NCI-H146 (cell line): ENCODE data around the gene C17orf58.

Source experiments
- DNase-seq: peaks from one replicate; lab custom pipeline; 2025; lab: John Stamatoyannopoulos, UW

C17orf58 gene

DNA sequence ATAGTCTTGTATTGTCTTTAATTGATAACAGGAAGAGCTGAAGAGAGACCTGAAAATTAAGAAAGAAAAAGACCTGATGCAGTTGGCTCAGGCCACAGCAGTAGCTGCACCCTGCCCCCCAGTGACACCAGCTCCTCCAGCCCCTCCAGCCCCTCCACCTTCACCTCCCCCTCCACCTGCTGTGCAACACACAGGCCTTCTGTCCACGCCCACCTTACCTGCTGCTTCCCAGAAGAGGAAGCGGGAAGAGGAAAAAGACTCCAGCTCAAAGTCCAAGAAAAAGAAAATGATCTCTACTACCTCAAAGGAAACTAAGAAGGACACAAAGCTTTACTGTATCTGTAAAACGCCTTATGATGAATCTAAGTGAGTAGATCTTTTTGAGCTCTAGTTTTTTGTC, 36.8 kb downstream of the C17orf58 start:
- DNase-seq = no peak

DNA sequence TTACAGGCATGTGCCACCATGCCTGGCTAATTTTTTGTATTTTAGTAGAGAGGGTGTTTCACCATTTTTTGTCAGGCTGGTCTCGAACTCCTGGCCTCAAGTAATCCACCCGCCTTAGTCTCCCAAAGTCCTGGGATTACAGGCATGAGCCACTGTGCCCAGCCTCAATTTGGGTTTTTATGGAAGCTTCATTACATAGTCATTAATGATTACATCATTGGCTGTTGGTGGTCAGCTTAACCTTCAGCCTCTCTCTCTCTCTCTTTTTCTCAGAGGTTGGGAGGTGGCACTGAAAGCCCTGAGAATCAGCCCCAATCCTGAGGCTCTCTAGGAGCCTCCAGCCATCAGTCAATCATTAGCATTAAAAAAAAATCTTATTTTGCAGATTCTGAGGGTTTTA, 45.3 kb downstream of the C17orf58 start:
- DNase-seq = no peak

DNA sequence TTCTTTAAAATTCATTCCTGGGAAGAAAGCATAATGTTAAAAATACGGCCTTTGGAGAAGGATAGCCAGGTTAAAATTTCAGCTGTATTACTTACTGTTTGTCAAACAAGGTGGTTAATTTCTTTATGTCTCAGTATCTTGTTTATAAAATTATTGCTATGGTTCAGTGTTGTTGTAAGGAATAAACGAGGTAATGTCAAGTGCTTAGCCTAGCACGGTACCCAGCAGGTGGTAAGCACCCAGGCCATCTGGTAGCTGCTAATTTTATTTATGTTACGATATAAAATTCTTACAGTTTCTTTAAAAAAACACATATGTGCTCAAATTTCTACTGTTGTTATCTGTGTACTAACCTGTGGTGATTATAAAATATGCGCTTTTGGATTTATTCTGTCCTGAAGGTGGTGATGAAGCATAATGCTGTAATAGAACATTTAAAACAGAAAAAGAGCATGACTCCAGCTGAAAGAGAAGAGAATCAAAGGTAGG, 48.9 kb downstream of the C17orf58 start:
- no peak for DNase-seq

DNA sequence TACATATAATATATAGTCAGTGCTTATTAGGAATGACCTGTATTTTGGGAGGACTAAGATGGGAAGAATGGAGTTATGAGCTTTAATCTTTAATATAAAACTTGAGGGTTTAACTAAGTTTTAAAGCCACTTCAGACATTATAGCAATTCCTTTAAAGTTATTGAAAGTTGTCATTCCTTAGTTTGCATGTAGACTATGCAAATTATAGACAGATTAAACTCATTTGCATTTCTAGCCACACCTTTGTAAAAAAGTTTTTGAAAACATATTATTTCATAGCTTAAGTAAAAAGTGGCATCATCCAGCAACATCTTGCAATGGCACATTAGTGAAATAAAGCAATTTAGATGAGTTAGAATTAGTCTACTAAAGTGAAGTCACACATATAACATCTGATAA, 49.8 kb downstream of the C17orf58 start:
- DNase-seq = no peak

DNA sequence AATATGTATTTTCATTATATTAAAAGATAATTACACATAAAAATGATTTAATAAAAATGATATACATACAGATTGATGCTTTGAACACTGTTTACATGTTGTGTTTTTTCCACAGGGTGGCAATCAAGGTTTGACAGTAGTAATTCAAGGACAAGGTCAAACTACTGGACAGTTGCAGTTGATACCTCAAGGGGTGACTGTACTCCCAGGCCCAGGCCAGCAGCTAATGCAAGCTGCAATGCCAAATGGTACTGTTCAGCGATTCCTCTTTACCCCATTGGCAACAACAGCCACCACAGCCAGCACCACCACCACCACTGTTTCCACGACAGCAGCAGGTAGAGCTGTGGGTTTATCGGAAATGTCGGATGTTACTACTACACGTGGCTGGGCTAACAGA, 52.2 kb downstream of the C17orf58 start:
- no peak for DNase-seq

DNA sequence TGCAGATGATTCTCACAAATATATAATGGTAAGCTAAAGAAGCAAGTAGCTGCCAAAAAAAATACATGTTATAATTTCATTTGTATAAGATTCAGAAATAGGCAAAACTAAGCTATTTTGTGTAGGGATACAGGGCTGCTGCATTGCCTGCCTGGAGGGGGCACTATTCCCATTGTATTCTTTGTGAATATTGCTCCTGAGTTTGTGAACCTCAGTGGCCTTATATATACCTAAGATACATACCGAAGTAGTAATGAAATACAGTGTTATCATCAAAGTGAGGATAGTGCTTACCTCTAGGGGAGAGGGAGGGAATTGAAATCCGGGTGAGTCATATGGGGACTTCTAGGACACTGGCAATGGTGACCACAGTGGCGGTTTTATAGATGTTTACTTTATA, 53.5 kb downstream of the C17orf58 start:
- no peak for DNase-seq
